ENCODE measurements around the gene L3MBTL2. TPM values are rescaled to one million over a fixed set of nuclear protein-coding genes. Genes with fewer than 3 reads are reported as not detected.
"Not testable (repeated sequence)": the region's sequence is repeated elsewhere in the genome, so short reads cannot be mapped to it uniquely, and the experiment has no call there.

L3MBTL2 gene
- total RNA-seq, 1 experiment from 2014 or later = 25.6 TPM

DNA sequence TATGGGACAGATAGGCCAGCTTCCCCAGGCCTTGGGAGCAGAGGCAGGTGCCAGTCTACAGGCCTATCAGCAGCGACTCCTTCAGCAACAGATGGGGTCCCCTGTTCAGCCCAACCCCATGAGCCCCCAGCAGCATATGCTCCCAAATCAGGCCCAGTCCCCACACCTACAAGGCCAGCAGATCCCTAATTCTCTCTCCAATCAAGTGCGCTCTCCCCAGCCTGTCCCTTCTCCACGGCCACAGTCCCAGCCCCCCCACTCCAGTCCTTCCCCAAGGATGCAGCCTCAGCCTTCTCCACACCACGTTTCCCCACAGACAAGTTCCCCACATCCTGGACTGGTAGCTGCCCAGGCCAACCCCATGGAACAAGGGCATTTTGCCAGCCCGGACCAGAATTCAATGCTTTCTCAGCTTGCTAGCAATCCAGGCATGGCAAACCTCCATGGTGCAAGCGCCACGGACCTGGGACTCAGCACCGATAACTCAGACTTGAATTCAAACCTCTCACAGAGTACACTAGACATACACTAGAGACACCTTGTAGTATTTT is 26.6 kb upstream of the L3MBTL2 start:
- CTCF ChIA-PET = no interaction called here
- Mint-ChIP-seq H3K4me3 (no peak overlapping the region), H3K36me3 (peaks cover 59% of the 10 kb centered on the region), H3K27me3 (ENCODE audit: low read depth) (no peaks in the 10 kb centered on the region), H3K4me1 (peaks cover 22% of the 10 kb centered on the region), H3K9me3 (0 out of 2 replicates have a peak, but pooled peaks cover 3% of the 10 kb centered on the region), H3K27ac (peak overlapping the region; percentile 29)
- no peak for TF ChIP-seq ZNF416 (CRISPR knock-in tag; IDR thresholded peaks at IDR 0.05)
- POLR2A ChIA-PET = no interaction called here
- DNase-seq (ENCODE audit: low spot score) = no peak
- ATAC-seq = no peak

DNA sequence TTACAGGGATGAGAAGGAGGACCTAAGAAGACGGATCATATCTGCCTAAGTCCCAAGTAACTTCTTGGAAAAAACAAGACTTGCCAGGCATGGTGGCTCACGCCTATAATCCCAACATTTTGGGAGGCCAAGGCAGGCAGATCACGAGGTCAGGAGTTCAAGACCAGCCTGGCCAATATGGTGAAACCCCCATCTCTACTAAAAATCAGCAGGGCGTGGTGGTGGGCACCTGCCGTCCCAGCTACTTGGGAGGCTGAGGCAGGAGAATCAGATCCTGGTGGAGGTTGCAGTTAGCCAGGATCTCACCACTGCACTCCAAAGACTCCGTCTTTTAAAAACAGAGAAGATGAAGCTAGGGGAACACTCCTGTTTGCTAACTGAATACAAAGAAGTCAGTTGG is 24.8 kb upstream of the L3MBTL2 start:
- Mint-ChIP-seq H3K27ac (peak overlapping the region; percentile 47), H3K4me1 (peaks cover 32% of the 10 kb centered on the region), H3K36me3 (peaks cover 42% of the 10 kb centered on the region)
- ChIA-PET CTCF (interaction anchor here (1.7 to 6.8 kb wide), 2 partner anchors 17 to 58 kb away, joined by 4 to 60 read pairs; no protein-coding TSS in a partner anchor), POLR2A (interaction anchor here (0.5 to 2.2 kb wide), 2 partner anchors 57 to 75 kb away, joined by 3 to 7 read pairs; no protein-coding TSS in a partner anchor)
- DNase-seq (ENCODE audit: low spot score); H3K9me3 Mint-ChIP-seq; ATAC-seq; H3K4me3 Mint-ChIP-seq; H3K27me3 Mint-ChIP-seq (ENCODE audit: low read depth): not testable (repeated sequence)

DNA sequence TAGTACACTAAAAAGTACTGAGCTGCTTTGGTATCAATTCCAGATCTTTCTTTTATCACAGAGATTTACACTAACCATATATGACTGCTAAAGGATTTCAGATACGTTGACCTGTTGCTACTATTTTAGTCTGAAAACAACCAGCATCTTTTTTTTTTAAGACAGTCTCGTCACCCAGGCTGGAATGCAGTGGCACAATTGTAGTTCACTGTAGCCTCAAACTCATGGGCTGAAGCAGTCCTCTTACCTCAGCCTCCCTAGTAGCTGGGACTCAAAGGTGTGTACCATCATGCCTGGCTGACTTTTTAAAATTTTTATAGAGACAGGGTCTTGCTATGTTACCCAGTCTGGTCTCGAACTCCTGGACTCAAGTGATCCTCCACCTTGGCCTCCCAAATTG is 24.2 kb upstream of the L3MBTL2 start:
- no peaks in the 10 kb centered on the region for H3K27me3 Mint-ChIP-seq (ENCODE audit: low read depth)
- DNase-seq (ENCODE audit: low spot score) (no peak), ATAC-seq (no peak)
- H3K4me1 Mint-ChIP-seq = peaks cover 36% of the 10 kb centered on the region
- H3K9me3 Mint-ChIP-seq = 0 out of 2 replicates have a peak, but pooled peaks cover 3% of the 10 kb centered on the region
- peaks cover 36% of the 10 kb centered on the region for H3K36me3 Mint-ChIP-seq
- POLR2A ChIA-PET = interaction anchor here (0.5 to 2.2 kb wide), 2 partner anchors 57 to 76 kb away, joined by 3 to 7 read pairs; no protein-coding TSS in a partner anchor
- no peak overlapping the region for H3K4me3 Mint-ChIP-seq
- CTCF ChIA-PET = interaction anchor here (1.7 to 6.8 kb wide), 2 partner anchors 17 to 57 kb away, joined by 4 to 60 read pairs; no protein-coding TSS in a partner anchor
- TF ChIP-seq, protein P1, sequence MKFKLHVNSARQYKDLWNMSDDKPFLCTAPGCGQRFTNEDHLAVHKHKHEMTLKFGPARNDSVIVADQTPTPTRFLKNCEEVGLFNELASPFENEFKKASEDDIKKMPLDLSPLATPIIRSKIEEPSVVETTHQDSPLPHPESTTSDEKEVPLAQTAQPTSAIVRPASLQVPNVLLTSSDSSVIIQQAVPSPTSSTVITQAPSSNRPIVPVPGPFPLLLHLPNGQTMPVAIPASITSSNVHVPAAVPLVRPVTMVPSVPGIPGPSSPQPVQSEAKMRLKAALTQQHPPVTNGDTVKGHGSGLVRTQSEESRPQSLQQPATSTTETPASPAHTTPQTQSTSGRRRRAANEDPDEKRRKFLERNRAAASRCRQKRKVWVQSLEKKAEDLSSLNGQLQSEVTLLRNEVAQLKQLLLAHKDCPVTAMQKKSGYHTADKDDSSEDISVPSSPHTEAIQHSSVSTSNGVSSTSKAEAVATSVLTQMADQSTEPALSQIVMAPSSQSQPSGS (CRISPR knock-in tag; IDR thresholded peaks at IDR 0.05; ENCODE audit: borderline replicate concordance, low read depth) = no peak
- no peak for TF ChIP-seq FOXJ3 (CRISPR knock-in tag; IDR thresholded peaks at IDR 0.05; ENCODE audit: borderline replicate concordance)
- TF ChIP-seq, protein P2, sequence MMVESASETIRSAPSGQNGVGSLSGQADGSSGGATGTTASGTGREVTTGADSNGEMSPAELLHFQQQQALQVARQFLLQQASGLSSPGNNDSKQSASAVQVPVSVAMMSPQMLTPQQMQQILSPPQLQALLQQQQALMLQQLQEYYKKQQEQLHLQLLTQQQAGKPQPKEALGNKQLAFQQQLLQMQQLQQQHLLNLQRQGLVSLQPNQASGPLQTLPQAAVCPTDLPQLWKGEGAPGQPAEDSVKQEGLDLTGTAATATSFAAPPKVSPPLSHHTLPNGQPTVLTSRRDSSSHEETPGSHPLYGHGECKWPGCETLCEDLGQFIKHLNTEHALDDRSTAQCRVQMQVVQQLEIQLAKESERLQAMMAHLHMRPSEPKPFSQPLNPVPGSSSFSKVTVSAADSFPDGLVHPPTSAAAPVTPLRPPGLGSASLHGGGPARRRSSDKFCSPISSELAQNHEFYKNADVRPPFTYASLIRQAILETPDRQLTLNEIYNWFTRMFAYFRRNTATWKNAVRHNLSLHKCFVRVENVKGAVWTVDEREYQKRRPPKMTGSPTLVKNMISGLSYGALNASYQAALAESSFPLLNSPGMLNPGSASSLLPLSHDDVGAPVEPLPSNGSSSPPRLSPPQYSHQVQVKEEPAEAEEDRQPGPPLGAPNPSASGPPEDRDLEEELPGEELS (CRISPR knock-in tag; IDR thresholded peaks at IDR 0.05) = no peak
- TF ChIP-seq, protein P3, sequence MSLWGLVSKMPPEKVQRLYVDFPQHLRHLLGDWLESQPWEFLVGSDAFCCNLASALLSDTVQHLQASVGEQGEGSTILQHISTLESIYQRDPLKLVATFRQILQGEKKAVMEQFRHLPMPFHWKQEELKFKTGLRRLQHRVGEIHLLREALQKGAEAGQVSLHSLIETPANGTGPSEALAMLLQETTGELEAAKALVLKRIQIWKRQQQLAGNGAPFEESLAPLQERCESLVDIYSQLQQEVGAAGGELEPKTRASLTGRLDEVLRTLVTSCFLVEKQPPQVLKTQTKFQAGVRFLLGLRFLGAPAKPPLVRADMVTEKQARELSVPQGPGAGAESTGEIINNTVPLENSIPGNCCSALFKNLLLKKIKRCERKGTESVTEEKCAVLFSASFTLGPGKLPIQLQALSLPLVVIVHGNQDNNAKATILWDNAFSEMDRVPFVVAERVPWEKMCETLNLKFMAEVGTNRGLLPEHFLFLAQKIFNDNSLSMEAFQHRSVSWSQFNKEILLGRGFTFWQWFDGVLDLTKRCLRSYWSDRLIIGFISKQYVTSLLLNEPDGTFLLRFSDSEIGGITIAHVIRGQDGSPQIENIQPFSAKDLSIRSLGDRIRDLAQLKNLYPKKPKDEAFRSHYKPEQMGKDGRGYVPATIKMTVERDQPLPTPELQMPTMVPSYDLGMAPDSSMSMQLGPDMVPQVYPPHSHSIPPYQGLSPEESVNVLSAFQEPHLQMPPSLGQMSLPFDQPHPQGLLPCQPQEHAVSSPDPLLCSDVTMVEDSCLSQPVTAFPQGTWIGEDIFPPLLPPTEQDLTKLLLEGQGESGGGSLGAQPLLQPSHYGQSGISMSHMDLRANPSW (CRISPR knock-in tag; conservative IDR thresholded peaks at IDR 0.05; ENCODE audit: low read depth) = no peak
- TF ChIP-seq NFATC4 (CRISPR knock-in tag; IDR thresholded peaks at IDR 0.05) = no peak
- no peak for TF ChIP-seq ZNF219 (CRISPR knock-in tag; IDR thresholded peaks at IDR 0.05; ENCODE audit: borderline replicate concordance)
- TF ChIP-seq HMGA2 (CRISPR knock-in tag; IDR thresholded peaks at IDR 0.05) = no peak
- TF ChIP-seq, protein P4, sequence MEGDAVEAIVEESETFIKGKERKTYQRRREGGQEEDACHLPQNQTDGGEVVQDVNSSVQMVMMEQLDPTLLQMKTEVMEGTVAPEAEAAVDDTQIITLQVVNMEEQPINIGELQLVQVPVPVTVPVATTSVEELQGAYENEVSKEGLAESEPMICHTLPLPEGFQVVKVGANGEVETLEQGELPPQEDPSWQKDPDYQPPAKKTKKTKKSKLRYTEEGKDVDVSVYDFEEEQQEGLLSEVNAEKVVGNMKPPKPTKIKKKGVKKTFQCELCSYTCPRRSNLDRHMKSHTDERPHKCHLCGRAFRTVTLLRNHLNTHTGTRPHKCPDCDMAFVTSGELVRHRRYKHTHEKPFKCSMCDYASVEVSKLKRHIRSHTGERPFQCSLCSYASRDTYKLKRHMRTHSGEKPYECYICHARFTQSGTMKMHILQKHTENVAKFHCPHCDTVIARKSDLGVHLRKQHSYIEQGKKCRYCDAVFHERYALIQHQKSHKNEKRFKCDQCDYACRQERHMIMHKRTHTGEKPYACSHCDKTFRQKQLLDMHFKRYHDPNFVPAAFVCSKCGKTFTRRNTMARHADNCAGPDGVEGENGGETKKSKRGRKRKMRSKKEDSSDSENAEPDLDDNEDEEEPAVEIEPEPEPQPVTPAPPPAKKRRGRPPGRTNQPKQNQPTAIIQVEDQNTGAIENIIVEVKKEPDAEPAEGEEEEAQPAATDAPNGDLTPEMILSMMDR (IDR thresholded peaks at IDR 0.05) = no peak
- TF ChIP-seq, protein P5, sequence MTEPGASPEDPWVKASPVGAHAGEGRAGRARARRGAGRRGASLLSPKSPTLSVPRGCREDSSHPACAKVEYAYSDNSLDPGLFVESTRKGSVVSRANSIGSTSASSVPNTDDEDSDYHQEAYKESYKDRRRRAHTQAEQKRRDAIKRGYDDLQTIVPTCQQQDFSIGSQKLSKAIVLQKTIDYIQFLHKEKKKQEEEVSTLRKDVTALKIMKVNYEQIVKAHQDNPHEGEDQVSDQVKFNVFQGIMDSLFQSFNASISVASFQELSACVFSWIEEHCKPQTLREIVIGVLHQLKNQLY (CRISPR knock-in tag; IDR thresholded peaks at IDR 0.05) = no peak
- TF ChIP-seq, protein P6, sequence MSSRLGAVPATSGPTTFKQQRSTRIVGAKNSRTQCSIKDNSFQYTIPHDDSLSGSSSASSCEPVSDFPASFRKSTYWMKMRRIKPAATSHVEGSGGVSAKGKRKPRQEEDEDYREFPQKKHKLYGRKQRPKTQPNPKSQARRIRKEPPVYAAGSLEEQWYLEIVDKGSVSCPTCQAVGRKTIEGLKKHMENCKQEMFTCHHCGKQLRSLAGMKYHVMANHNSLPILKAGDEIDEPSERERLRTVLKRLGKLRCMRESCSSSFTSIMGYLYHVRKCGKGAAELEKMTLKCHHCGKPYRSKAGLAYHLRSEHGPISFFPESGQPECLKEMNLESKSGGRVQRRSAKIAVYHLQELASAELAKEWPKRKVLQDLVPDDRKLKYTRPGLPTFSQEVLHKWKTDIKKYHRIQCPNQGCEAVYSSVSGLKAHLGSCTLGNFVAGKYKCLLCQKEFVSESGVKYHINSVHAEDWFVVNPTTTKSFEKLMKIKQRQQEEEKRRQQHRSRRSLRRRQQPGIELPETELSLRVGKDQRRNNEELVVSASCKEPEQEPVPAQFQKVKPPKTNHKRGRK (CRISPR knock-in tag; IDR thresholded peaks at IDR 0.05; ENCODE audit: borderline replicate concordance) = no peak
- no peak for TF ChIP-seq NFYB (CRISPR knock-in tag; conservative IDR thresholded peaks at IDR 0.05; ENCODE audit: low read depth)
- TF ChIP-seq, protein P7, sequence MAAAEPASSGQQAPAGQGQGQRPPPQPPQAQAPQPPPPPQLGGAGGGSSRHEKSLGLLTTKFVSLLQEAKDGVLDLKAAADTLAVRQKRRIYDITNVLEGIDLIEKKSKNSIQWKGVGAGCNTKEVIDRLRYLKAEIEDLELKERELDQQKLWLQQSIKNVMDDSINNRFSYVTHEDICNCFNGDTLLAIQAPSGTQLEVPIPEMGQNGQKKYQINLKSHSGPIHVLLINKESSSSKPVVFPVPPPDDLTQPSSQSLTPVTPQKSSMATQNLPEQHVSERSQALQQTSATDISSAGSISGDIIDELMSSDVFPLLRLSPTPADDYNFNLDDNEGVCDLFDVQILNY (CRISPR knock-in tag; IDR thresholded peaks at IDR 0.05) = no peak
- TF ChIP-seq TCF7 (CRISPR knock-in tag; IDR thresholded peaks at IDR 0.05; ENCODE audit: low read depth) = no peak
- H3K27ac Mint-ChIP-seq = peak overlapping the region; percentile 79; the same call in 1 of the 2 replicates
